AG09309 (cell line): Measurements from ENCODE around the gene ANKRD13A.
"Not testable (repeated sequence)": the region's sequence is repeated elsewhere in the genome, so short reads cannot be mapped to it uniquely, and the experiment has no call there.

Source experiments
- DNase-seq: peaks from one replicate; pipeline ENCODE4 v3.0.0-alpha.2; 2010; ENCODE audit warnings: low read depth
- H3K4me3 ChIP-seq: 2 replicates; pipeline ENCODE4 v1.5.1; 2011; ENCODE audit warnings: mild to moderate bottlenecking, low read depth, low read length, moderate library complexity; ENCODE audit not compliant: control insufficient read depth
- TF ChIP-seq, protein P1 (sequence below): IDR thresholded peaks from 2 replicates; pipeline ENCODE4 v1.5.1; 2011; ENCODE audit warnings: mild to moderate bottlenecking, low read depth, low read length, inconsistent platforms; ENCODE audit not compliant: insufficient read depth, control insufficient read depth; ENCODE audit errors: missing control alignments

Gene ANKRD13A

DNA sequence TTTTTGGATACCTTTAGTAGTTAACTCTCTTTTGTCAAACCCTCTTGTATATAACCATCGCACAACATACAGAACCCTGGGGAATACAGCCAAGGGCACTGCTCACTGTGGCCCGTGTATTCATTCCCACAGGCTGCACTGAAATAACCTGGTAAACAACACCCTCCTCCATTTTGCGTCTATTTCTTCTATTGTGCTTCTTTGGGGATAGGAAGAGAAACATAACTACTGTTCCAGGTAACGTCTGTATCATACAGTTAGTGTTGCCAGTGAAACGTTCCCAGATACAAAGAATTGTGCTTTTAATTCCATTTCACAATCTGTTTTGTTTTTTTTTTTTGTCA, 39.5 kb downstream of the ANKRD13A start:
- no peak overlapping the region for H3K4me3 ChIP-seq
- TF ChIP-seq, protein P1, sequence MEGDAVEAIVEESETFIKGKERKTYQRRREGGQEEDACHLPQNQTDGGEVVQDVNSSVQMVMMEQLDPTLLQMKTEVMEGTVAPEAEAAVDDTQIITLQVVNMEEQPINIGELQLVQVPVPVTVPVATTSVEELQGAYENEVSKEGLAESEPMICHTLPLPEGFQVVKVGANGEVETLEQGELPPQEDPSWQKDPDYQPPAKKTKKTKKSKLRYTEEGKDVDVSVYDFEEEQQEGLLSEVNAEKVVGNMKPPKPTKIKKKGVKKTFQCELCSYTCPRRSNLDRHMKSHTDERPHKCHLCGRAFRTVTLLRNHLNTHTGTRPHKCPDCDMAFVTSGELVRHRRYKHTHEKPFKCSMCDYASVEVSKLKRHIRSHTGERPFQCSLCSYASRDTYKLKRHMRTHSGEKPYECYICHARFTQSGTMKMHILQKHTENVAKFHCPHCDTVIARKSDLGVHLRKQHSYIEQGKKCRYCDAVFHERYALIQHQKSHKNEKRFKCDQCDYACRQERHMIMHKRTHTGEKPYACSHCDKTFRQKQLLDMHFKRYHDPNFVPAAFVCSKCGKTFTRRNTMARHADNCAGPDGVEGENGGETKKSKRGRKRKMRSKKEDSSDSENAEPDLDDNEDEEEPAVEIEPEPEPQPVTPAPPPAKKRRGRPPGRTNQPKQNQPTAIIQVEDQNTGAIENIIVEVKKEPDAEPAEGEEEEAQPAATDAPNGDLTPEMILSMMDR = no peak
- no peak for DNase-seq

DNA sequence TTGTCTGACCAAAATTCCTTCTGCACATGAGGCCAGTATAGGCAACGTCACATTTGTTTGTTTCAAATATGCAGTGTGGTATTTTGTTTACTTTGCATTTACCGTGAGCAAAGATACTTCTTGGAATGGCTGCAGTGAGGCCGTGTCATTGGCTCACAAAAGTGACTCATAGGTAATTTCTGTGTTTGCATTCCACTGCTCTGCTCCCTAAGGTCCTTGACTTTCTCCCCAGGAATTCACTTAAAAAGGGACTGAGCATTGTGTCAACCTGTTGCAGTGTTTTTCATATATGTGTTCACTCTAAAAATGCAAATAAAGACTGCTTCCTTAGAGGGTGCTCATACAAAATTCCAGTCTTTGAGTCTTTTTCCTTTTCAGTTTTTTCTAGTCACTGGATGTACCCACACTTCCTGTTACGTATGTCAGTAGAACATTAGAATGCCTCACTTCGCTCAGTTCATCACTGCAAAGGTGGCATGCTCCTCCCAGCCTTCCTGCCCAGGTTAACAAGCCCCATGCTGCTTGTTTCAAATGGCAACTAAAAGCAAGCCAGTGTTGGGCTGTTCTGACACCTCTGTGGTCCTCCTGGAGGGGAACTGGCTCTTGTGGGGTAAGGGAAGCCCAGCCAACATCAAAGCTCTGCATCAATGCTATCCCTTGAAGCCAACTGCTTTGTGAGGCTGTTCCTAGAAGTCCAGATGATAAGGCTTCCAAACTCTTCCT, 40.0 kb downstream of the ANKRD13A start:
- TF ChIP-seq, protein P1 = no peak
- DNase-seq = peak; percentile 81
- no peak overlapping the region for H3K4me3 ChIP-seq

DNA sequence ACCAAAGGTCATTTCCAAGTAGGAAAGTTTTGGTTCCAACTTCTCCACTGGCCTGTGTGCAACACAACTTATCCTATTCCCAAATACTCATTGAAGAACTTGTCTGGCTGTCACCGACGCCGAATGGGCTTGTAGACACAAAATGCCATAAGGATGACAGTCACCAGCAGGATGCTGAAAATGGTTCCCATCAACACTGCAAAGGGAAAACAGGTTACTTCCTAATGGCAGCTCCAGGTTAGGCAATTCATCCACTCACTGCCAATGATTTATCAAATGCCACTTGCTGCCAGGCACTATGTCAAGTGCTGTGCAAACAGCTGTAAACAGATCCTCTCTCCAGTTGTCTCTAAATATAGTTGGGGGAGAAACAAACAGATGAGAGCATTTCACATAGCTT, 43.0 kb downstream of the ANKRD13A start:
- TF ChIP-seq, protein P1 = no peak
- DNase-seq = no peak
- no peak overlapping the region for H3K4me3 ChIP-seq

DNA sequence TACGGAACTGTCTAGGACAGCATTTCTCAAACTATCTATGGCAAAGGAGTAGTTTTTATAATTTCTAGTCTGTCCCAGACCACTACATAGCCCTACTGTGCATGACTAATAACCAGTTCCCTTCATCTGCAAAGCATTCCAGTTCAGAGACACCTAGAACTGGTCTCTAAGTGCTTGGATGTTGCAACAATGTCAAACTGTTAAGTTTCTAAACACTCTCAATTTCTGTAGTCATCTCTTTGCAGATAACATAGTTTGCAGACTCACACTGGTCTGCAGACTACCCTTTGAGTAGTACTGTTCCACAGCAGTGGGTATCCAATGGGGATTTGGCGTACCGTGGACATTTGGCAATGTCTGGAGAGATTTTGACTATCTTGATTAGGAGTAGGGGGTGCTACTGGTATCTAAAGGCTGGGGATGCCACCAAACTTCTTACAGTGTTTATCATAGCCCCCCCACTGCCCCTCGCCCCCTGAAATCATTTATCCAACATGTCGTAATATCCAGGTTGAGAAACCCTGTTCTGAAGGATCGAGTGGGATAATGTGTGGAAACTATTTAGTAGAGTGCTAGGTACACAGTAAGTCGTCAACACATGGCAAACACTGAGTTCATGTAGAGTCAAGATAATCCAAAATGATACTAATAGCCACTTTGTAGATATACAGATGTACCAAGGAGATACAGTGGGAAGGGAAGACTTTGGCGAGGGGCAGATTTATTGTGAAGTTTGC, 47.4 kb downstream of the ANKRD13A start:
- TF ChIP-seq, protein P1 = no peak
- H3K4me3 ChIP-seq = no peak overlapping the region
- no peak for DNase-seq

DNA sequence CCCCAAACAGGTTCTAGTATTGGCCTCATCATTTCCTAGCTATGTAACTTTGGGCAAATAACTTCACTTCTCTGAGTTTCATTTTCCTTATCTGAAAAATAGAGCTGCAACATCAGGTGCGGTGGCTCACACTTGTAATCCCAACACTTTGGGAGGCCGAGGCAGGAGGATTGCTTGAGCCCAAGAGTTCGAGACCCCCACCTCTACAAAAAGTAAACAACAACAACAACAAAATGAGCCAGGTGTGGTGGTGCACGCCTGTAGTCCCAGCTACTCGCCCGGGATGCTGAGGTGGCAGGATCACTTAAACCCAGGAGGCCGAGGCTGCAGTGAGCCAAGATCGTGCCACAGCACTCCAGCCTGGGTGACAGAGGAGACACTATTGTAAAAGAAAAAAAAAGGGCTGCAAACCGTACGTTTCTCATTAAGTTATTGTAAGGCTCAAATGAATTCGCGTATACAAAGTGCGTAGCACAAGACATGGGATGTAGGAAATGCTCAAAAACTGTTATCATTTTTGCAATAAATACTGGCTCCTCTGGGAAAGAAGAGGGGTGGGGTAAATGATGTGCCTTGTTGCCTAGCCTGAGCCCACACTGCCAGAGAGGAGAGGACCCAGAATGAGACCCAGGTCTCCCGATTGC, 48.2 kb downstream of the ANKRD13A start:
- DNase-seq = no peak
- TF ChIP-seq, protein P1 = no peak
- H3K4me3 ChIP-seq = peak overlapping the region; percentile 73

DNA sequence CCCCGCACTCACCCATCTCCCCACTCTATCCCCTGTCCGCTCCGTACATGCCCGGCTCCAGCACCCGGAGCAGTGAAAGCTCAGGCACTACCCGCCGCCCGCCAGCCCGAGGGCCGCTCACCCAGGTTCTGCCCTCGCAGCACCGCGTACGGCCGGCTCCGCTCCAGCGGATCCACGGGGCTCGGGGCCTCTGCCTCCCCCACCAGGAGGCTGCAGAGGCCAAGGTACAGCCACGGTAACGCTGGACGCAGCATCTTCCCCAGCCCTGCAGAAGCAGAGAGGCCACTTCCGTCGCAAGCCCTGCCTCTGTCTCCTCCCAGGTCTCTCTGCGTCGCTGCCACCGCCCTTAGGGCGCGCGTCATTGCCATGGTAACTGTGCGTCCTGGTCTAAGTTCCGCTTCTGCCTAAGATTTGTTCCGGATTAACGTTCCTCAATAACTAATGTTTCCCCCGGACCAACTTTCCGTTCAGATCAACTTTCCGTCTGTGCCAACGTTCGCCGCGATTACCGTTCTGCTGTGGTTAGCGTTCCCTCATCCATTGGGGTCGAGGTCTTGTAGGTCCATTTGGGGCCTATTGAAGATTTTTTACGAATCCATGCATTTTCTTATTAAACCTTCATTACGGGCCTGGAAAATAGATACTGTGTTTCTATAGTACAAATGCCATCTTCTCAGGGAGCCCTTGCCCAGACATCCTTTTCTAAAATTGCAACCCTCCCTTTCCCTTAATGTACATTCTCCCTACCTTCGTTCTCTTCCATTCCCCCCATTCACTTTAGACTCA, 49.2 kb downstream of the ANKRD13A start, which contains the start of gene C12orf76:
Gene C12orf76, minus strand, starts transcription at position 281 of the 786 bp plus-strand sequence. Its CDS starts 27 bp downstream, at position 254.
- TF ChIP-seq, protein P1 = peak; percentile 9
- DNase-seq = peak; percentile 84
- peak within 1 kb of the TSS; percentile 73 for H3K4me3 ChIP-seq

DNA sequence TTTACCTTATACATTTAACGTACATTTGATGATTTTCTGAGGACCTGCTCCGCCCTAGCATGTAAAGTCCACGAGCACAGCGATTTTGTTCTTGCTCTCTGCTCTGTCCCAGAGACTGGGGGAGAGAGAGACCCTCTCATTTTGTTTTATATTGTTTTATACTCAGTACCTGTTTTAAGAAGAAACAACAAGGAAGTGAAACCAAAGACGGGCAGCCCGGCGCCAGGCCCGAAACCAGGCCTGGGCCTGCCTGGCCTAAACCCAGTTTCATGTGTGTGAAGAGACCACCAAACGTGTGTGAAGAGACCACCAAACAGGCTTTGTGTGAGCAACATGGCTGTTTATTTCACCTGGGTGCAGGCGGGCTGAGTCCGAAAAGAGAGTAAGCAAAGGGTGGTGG, 49.8 kb downstream of the ANKRD13A start:
- peak overlapping the region; percentile 73 for H3K4me3 ChIP-seq
- not testable (repeated sequence) for DNase-seq

DNA sequence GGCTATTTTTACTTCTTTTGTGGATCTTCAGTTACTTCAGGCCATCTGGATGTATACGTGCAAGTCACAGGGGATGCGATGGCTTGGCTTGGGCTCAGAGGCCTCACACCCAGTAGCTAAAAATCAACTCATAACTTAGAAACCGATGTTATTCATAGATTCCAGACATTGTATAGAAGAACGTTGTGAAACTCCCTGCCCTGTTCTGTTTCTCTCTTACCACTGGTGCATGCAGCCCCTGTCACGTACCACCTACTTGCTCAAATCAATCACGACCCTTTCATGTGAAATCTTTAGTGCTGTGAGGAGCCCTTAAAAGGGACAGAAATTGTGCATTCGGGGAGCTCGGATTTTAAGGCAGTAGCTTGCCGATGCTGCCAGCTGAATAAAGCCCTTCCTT, 50.4 kb downstream of the ANKRD13A start:
- not testable (repeated sequence) for DNase-seq, H3K4me3 ChIP-seq
